Suprapubic skin (tissue), 4 donors: Measurements from ENCODE around the gene EPOP. TPM values are rescaled to one million over a fixed set of nuclear protein-coding genes. Genes with fewer than 3 reads are reported as not detected.

ENCODE experiments used
- total RNA-seq, 4 donors: library from RNA; depleted of rRNA; stranded (reverse); fragments of >200 nt; gene quantifications; one replicate each; pipeline ENCODE4 v1.1.0, GENCODE V29; 2016

Gene EPOP
- total RNA-seq, 4 donors from 2014 or later, result 0.80 to 6.1 (median 3.2) TPM

Other genes with a start within 250 kb of the EPOP start
- 100 to 1,000 TPM in 3 of 4 donors, 10 to 100 TPM in 1; 94.8 to 149 (median 121) TPM for gene ARHGAP23, start 246.5 kb downstream of the EPOP start, total RNA-seq
- gene SRCIN1, start 69.0 kb downstream of the EPOP start, total RNA-seq, result 10 to 100 TPM; 11.0 to 36.5 (median 17.4) TPM
- 100 to 1,000 TPM in 1 of 4 donors, 10 to 100 TPM in 3; 62.7 to 136 (median 79.0) TPM for gene MLLT6, start 30.3 kb upstream of the EPOP start, total RNA-seq
- gene CISD3, start 55.4 kb upstream of the EPOP start, total RNA-seq, result 10 to 100 TPM in 2 of 4 donors, 1 to 10 TPM in 2; 6.8 to 12.7 (median 10.1) TPM
- 10 to 100 TPM in 1 of 4 donors, 1 to 10 TPM in 3; 5.3 to 15.2 (median 7.0) TPM for gene PCGF2, start 73.4 kb upstream of the EPOP start, total RNA-seq
- 100 to 1,000 TPM; 106 to 186 (median 162) TPM for gene PSMB3, start 77.8 kb upstream of the EPOP start, total RNA-seq
- 10 to 100 TPM; 31.0 to 46.7 (median 38.6) TPM for gene PIP4K2B, start 124.6 kb upstream of the EPOP start, total RNA-seq
- 10 to 100 TPM; 31.5 to 74.8 (median 34.4) TPM for gene CWC25, start 150.4 kb upstream of the EPOP start, total RNA-seq
- gene RPL23, start 178.8 kb upstream of the EPOP start, total RNA-seq, result 1,000 to 10,000 TPM; 1,382 to 1,902 (median 1,771) TPM
- 100 to 1,000 TPM in 2 of 4 donors, 10 to 100 TPM in 2; 83.1 to 124 (median 99.6) TPM for gene LASP1, start 195.1 kb upstream of the EPOP start, total RNA-seq